Uterus (tissue), 2 donors: ENCODE results near the gene C14orf119.

ENCODE experiments used
- CTCF ChIP-seq, 4 experiments: fragments of 200-600 bp in 2 of 4; fragments of 450-650 bp in 2 of 4; sonication (generic) in 2 of 4; IDR thresholded peaks; one replicate each; pipeline ENCODE4 v1.5.1; 2016 to 2019; ENCODE audit warnings: antibody characterized with exemption in 4 of 4, mild to moderate bottlenecking in 2 of 4, moderate library complexity in 1 of 4
- POLR2A ChIP-seq, 2 donors: fragments of 450-650 bp; IDR thresholded peaks; one replicate each; pipeline ENCODE4 v1.6.1; 2016; ENCODE audit warnings: antibody characterized with exemption in 2 of 2, mild to moderate bottlenecking in 1 of 2, moderate library complexity in 1 of 2

- TF ChIP-seq CTCF (IDR thresholded peaks at IDR 0.05): no peak
- TF ChIP-seq POLR2A (IDR thresholded peaks at IDR 0.05): no peak
These were observed 29.1 kb downstream of the C14orf119 start for GRCh38 chr14:23124337-23124954.
